MM.1S (cell line): ENCODE measurements around the gene APBB3.
"Not testable (repeated sequence)": the region's sequence is repeated elsewhere in the genome, so short reads cannot be mapped to it uniquely, and the experiment has no call there.

Source experiments
- DNase-seq: peaks from one replicate; pipeline ENCODE4 v3.0.0-alpha.2; 2015
- H2AFZ ChIP-seq: fragments of 300-600 bp; sonication (generic); 2 replicates; pipeline ENCODE4 v1.6.0; 2016; ENCODE audit warnings: antibody characterized with exemption, low read length
- H3F3A ChIP-seq: fragments of 300-600 bp; sonication (generic); 2 replicates; pipeline ENCODE4 v1.6.1; 2016; ENCODE audit warnings: mild to moderate bottlenecking, antibody characterized with exemption, low read length, moderate library complexity, mixed read lengths; ENCODE audit not compliant: insufficient read depth
- H3K27ac ChIP-seq: fragments of 300-600 bp; sonication (generic); 2 replicates; pipeline ENCODE4 v1.5.1; 2016; ENCODE audit warnings: mild to moderate bottlenecking, low read length
- H3K27me3 ChIP-seq: fragments of 300-600 bp; sonication (generic); replicated peaks from 2 replicates; pipeline ENCODE4 v1.6.0; 2016; ENCODE audit warnings: low read length; ENCODE audit not compliant: insufficient read depth
- H3K36me3 ChIP-seq: fragments of 300-600 bp; sonication (generic); replicated peaks from 2 replicates; pipeline ENCODE4 v1.6.1; 2016; ENCODE audit warnings: mild to moderate bottlenecking, low read length, mixed read lengths; ENCODE audit not compliant: insufficient read depth
- H3K4me1 ChIP-seq: fragments of 300-600 bp; sonication (generic); 2 replicates; pipeline ENCODE4 v1.6.1; 2016; ENCODE audit warnings: low read length, mixed read lengths
- H3K4me2 ChIP-seq: fragments of 300-600 bp; sonication (generic); 2 replicates; pipeline ENCODE4 v1.6.0; 2016; ENCODE audit warnings: low read depth, low read length
- H3K4me3 ChIP-seq: fragments of 300-600 bp; sonication (generic); 2 replicates; pipeline ENCODE4 v1.5.1; 2016; ENCODE audit warnings: low read length, mixed read lengths
- H3K79me2 ChIP-seq: fragments of 300-600 bp; sonication (generic); 2 replicates; pipeline ENCODE4 v1.6.1; 2016; ENCODE audit warnings: mixed run types, low read length, mixed read lengths
- H3K9ac ChIP-seq: fragments of 300-600 bp; sonication (generic); 2 replicates; pipeline ENCODE4 v1.6.1; 2016; ENCODE audit warnings: low read length, mixed read lengths
- H3K9me2 ChIP-seq: fragments of 300-600 bp; sonication (generic); replicated peaks from 2 replicates; pipeline ENCODE4 v1.6.1; 2016; ENCODE audit warnings: mild to moderate bottlenecking, low read length, mixed read lengths; ENCODE audit not compliant: insufficient read depth
- H3K9me3 ChIP-seq: fragments of 300-600 bp; sonication (generic); replicated peaks from 2 replicates; pipeline ENCODE4 v1.6.1; 2016; ENCODE audit warnings: mild to moderate bottlenecking, low read length, mixed read lengths; ENCODE audit not compliant: insufficient read depth
- H4K20me1 ChIP-seq: fragments of 300-600 bp; sonication (generic); 2 replicates; pipeline ENCODE4 v1.6.1; 2016; ENCODE audit warnings: mild to moderate bottlenecking, low read length, moderate library complexity, mixed read lengths; ENCODE audit not compliant: insufficient read depth
- CTCF ChIP-seq: fragments of 300-600 bp; sonication (generic); IDR thresholded peaks from 2 replicates; pipeline ENCODE4 v1.5.1; 2016; ENCODE audit warnings: antibody characterized with exemption, low read length, mixed read lengths
- EZH2 ChIP-seq: fragments of 300-600 bp; sonication (generic); optimal IDR thresholded peaks from 2 replicates; pipeline ENCODE3; 2017; ENCODE audit warnings: low read depth, mild to moderate bottlenecking, antibody characterized with exemption, low read length, mixed read lengths
- EZH2phosphoT487 ChIP-seq: fragments of 300-600 bp; sonication (generic); IDR thresholded peaks from 2 replicates; pipeline ENCODE4 v1.6.1; 2018; ENCODE audit warnings: antibody characterized with exemption, low read length

Gene APBB3

GRCh38 chr5:140587495-140587894 lies 23.1 kb upstream of the APBB3 start:
- Histone ChIP-seq H3K9ac (no peak overlapping the region), H3K4me1 (peaks cover 16% of the 10 kb centered on the region), H3K27ac (no peak overlapping the region), H2AFZ (no peak overlapping the region), H3K4me2 (no peak overlapping the region), H3F3A (no peaks in the 10 kb centered on the region), H3K4me3 (no peak overlapping the region), H4K20me1 (no peaks in the 10 kb centered on the region), H3K9me3 (no peaks in the 10 kb centered on the region), H3K27me3 (no peaks in the 10 kb centered on the region), H3K36me3 (no peaks in the 10 kb centered on the region), H3K9me2 (no peaks in the 10 kb centered on the region), H3K79me2 (no peaks in the 10 kb centered on the region)
- DNase-seq, result no peak
- TF ChIP-seq EZH2phosphoT487 (no peak), CTCF (no peak), EZH2 (no peak)

GRCh38 chr5:140579188-140579747 lies 14.9 kb upstream of the APBB3 start:
- H3K36me3 ChIP-seq, H3K4me2 ChIP-seq, H3K9me3 ChIP-seq, H3F3A ChIP-seq, H3K4me3 ChIP-seq, H3K27me3 ChIP-seq, H2AFZ ChIP-seq, H3K9ac ChIP-seq, H3K9me2 ChIP-seq, H3K79me2 ChIP-seq, H3K27ac ChIP-seq, DNase-seq, H4K20me1 ChIP-seq, H3K4me1 ChIP-seq: not testable (repeated sequence)

- Histone ChIP-seq H3K27ac (no peak overlapping the region), H3K4me3 (no peak overlapping the region), H3K9ac (no peak overlapping the region), H3K9me3 (no peaks in the 10 kb centered on the region), H3K79me2 (no peaks in the 10 kb centered on the region), H3K27me3 (no peaks in the 10 kb centered on the region), H3K9me2 (no peaks in the 10 kb centered on the region), H4K20me1 (no peaks in the 10 kb centered on the region), H3F3A (no peaks in the 10 kb centered on the region), H3K4me2 (no peak overlapping the region), H2AFZ (no peak overlapping the region), H3K36me3 (no peaks in the 10 kb centered on the region), H3K4me1 (no peaks in the 10 kb centered on the region)
- TF ChIP-seq EZH2 (no peak), EZH2phosphoT487 (no peak), CTCF (no peak)
- DNase-seq, result no peak
These were observed 12.4 kb upstream of the APBB3 start for GRCh38 chr5:140576776-140577201.

- Histone ChIP-seq H4K20me1 (no peaks in the 10 kb centered on the region), H3K4me3 (no peak overlapping the region), H3K9me3 (no peaks in the 10 kb centered on the region), H3K9me2 (no peaks in the 10 kb centered on the region), H3K79me2 (0 out of 2 replicates have a peak, but pooled peaks cover 1% of the 10 kb centered on the region), H3K27me3 (no peaks in the 10 kb centered on the region), H3K9ac (no peak overlapping the region), H3K4me2 (no peak overlapping the region), H3K36me3 (no peaks in the 10 kb centered on the region), H3F3A (no peaks in the 10 kb centered on the region), H3K27ac (no peak overlapping the region), H2AFZ (no peak overlapping the region), H3K4me1 (peaks cover 2% of the 10 kb centered on the region)
- TF ChIP-seq EZH2phosphoT487, result no peak
- no peak for TF ChIP-seq EZH2
- TF ChIP-seq CTCF, result no peak
- DNase-seq, result no peak
These were observed 10.9 kb upstream of the APBB3 start for GRCh38 chr5:140575309-140575708.
